ENCODE measurements around the gene RPE.
A peak's percentile ranks its signal among the peaks of the same experiment; 100 is the strongest.

The RPE gene

GRCh38 chr2:209976698-209977385 lies 25.6 kb upstream of the RPE start:
- Histone ChIP-seq H3K56ac (ENCODE audit: low read length) (no peak overlapping the region), H3K27ac (ENCODE audit: low read depth, low read length) (no peak overlapping the region), H3K79me1 (ENCODE audit: low read length) (no peaks in the 10 kb centered on the region), H3K23ac (ENCODE audit: low read length) (no peak overlapping the region), H2AK5ac (ENCODE audit: low read length) (no peak overlapping the region), H2BK5ac (ENCODE audit: low read length) (no peak overlapping the region), H2BK120ac (ENCODE audit: low read depth, low read length) (no peak overlapping the region), H3K4me2 (ENCODE audit: low read length) (no peak overlapping the region), H3K27me3 (ENCODE audit: insufficient read depth, low read length, poor library complexity) (no peaks in the 10 kb centered on the region), H3K36me3 (ENCODE audit: control insufficient read depth, insufficient read depth, low read length) (no peaks in the 10 kb centered on the region), H2BK15ac (replicated peaks; ENCODE audit: low read depth) (no peak overlapping the region), H3K9ac (ENCODE audit: low read length) (no peak overlapping the region), H3K18ac (ENCODE audit: low read length) (no peak overlapping the region), H3K4me1 (ENCODE audit: control insufficient read depth, low read depth, low read length) (no peaks in the 10 kb centered on the region), H3K79me2 (ENCODE audit: control insufficient read depth, insufficient read depth, low read length) (no peaks in the 10 kb centered on the region), H4K8ac (ENCODE audit: low read depth, low read length) (no peak overlapping the region), H3K4me3 (ENCODE audit: low read length) (no peak overlapping the region), H4K5ac (ENCODE audit: low read length) (no peak overlapping the region), H3K4ac (ENCODE audit: low read depth, low read length) (no peak overlapping the region)
- no peak for DNase-seq
- no CpG with 5 or more reads among the region's 9 CpGs for WGBS (ENCODE audit: extremely low coverage, insufficient coverage, low lambda C conversion rate)

- no peak overlapping the region for H2BK15ac ChIP-seq (replicated peaks; ENCODE audit: low read depth)
- no peaks in the 10 kb centered on the region for H3K79me2 ChIP-seq (ENCODE audit: control insufficient read depth, insufficient read depth, low read length)
- H3K4me1 ChIP-seq (ENCODE audit: control insufficient read depth, low read depth, low read length) = no peaks in the 10 kb centered on the region
- H2BK120ac ChIP-seq (ENCODE audit: low read depth, low read length) = no peak overlapping the region
- H3K27me3 ChIP-seq (ENCODE audit: insufficient read depth, low read length, poor library complexity) = no peaks in the 10 kb centered on the region
- H4K5ac ChIP-seq (ENCODE audit: low read length) = no peak overlapping the region
- WGBS (ENCODE audit: extremely low coverage, insufficient coverage, low lambda C conversion rate) = no CpG with 5 or more reads among the region's 2 CpGs
- H2AK5ac ChIP-seq (ENCODE audit: low read length) = no peak overlapping the region
- H3K9ac ChIP-seq (ENCODE audit: low read length) = no peak overlapping the region
- H2BK5ac ChIP-seq (ENCODE audit: low read length) = no peak overlapping the region
- no peaks in the 10 kb centered on the region for H3K36me3 ChIP-seq (ENCODE audit: control insufficient read depth, insufficient read depth, low read length)
- H3K18ac ChIP-seq (ENCODE audit: low read length) = no peak overlapping the region
- no peak overlapping the region for H4K8ac ChIP-seq (ENCODE audit: low read depth, low read length)
- no peak overlapping the region for H3K23ac ChIP-seq (ENCODE audit: low read length)
- H3K79me1 ChIP-seq (ENCODE audit: low read length) = no peaks in the 10 kb centered on the region
- H3K4ac ChIP-seq (ENCODE audit: low read depth, low read length) = no peak overlapping the region
- no peak overlapping the region for H3K27ac ChIP-seq (ENCODE audit: low read depth, low read length)
- peak; percentile 42 for DNase-seq
- no peak overlapping the region for H3K4me3 ChIP-seq (ENCODE audit: low read length)
- H3K56ac ChIP-seq (ENCODE audit: low read length) = no peak overlapping the region
- H3K4me2 ChIP-seq (ENCODE audit: low read length) = no peak overlapping the region
Observed at GRCh38 chr2:209977386-209978239, 24.8 kb upstream of the RPE start.

- no peak for DNase-seq
- Histone ChIP-seq H3K79me1 (ENCODE audit: low read length) (no peaks in the 10 kb centered on the region), H3K9ac (ENCODE audit: low read length) (no peak overlapping the region), H4K8ac (ENCODE audit: low read depth, low read length) (no peak overlapping the region), H3K27me3 (ENCODE audit: insufficient read depth, low read length, poor library complexity) (no peaks in the 10 kb centered on the region), H3K23ac (ENCODE audit: low read length) (no peak overlapping the region), H3K27ac (ENCODE audit: low read depth, low read length) (no peak overlapping the region), H2BK15ac (replicated peaks; ENCODE audit: low read depth) (no peak overlapping the region), H3K4ac (ENCODE audit: low read depth, low read length) (no peak overlapping the region), H3K4me3 (ENCODE audit: low read length) (no peak overlapping the region), H3K56ac (ENCODE audit: low read length) (no peak overlapping the region), H3K36me3 (ENCODE audit: control insufficient read depth, insufficient read depth, low read length) (no peaks in the 10 kb centered on the region), H3K18ac (ENCODE audit: low read length) (no peak overlapping the region), H3K4me2 (ENCODE audit: low read length) (no peak overlapping the region), H2AK5ac (ENCODE audit: low read length) (no peak overlapping the region), H3K79me2 (ENCODE audit: control insufficient read depth, insufficient read depth, low read length) (no peaks in the 10 kb centered on the region), H4K5ac (ENCODE audit: low read length) (no peak overlapping the region), H2BK120ac (ENCODE audit: low read depth, low read length) (no peak overlapping the region), H3K4me1 (ENCODE audit: control insufficient read depth, low read depth, low read length) (peaks cover 5% of the 10 kb centered on the region), H2BK5ac (ENCODE audit: low read length) (no peak overlapping the region)
- WGBS (ENCODE audit: extremely low coverage, insufficient coverage, low lambda C conversion rate) = no CpG with 5 or more reads among the region's 2 CpGs
Observed at GRCh38 chr2:209984291-209984690, 18.1 kb upstream of the RPE start.

GRCh38 chr2:209985874-209986273 lies 16.6 kb upstream of the RPE start:
- Histone ChIP-seq H4K5ac (ENCODE audit: low read length) (no peak overlapping the region), H3K27ac (ENCODE audit: low read depth, low read length) (peak overlapping the region; percentile 58), H3K4me2 (ENCODE audit: low read length) (no peak overlapping the region), H2BK5ac (ENCODE audit: low read length) (no peak overlapping the region), H3K23ac (ENCODE audit: low read length) (no peak overlapping the region), H3K56ac (ENCODE audit: low read length) (no peak overlapping the region), H2BK120ac (ENCODE audit: low read depth, low read length) (peak overlapping the region; percentile 45), H4K8ac (ENCODE audit: low read depth, low read length) (no peak overlapping the region), H3K79me1 (ENCODE audit: low read length) (no peaks in the 10 kb centered on the region), H3K4ac (ENCODE audit: low read depth, low read length) (no peak overlapping the region), H2AK5ac (ENCODE audit: low read length) (no peak overlapping the region), H2BK15ac (replicated peaks; ENCODE audit: low read depth) (no peak overlapping the region), H3K4me1 (ENCODE audit: control insufficient read depth, low read depth, low read length) (peaks cover 5% of the 10 kb centered on the region), H3K18ac (ENCODE audit: low read length) (no peak overlapping the region), H3K36me3 (ENCODE audit: control insufficient read depth, insufficient read depth, low read length) (no peaks in the 10 kb centered on the region), H3K4me3 (ENCODE audit: low read length) (no peak overlapping the region), H3K79me2 (ENCODE audit: control insufficient read depth, insufficient read depth, low read length) (no peaks in the 10 kb centered on the region), H3K27me3 (ENCODE audit: insufficient read depth, low read length, poor library complexity) (no peaks in the 10 kb centered on the region), H3K9ac (ENCODE audit: low read length) (no peak overlapping the region)
- WGBS (ENCODE audit: extremely low coverage, insufficient coverage, low lambda C conversion rate) = no CpG with 5 or more reads among the region's 3 CpGs
- DNase-seq = peak; percentile 62

GRCh38 chr2:209986415-209986814 lies 16.0 kb upstream of the RPE start:
- no peak overlapping the region for H4K5ac ChIP-seq (ENCODE audit: low read length)
- peak overlapping the region; percentile 45 for H2BK120ac ChIP-seq (ENCODE audit: low read depth, low read length)
- no peaks in the 10 kb centered on the region for H3K79me2 ChIP-seq (ENCODE audit: control insufficient read depth, insufficient read depth, low read length)
- H3K27me3 ChIP-seq (ENCODE audit: insufficient read depth, low read length, poor library complexity) = no peaks in the 10 kb centered on the region
- H3K4me1 ChIP-seq (ENCODE audit: control insufficient read depth, low read depth, low read length) = peaks cover 5% of the 10 kb centered on the region
- no peaks in the 10 kb centered on the region for H3K79me1 ChIP-seq (ENCODE audit: low read length)
- no peak overlapping the region for H3K4me2 ChIP-seq (ENCODE audit: low read length)
- H3K27ac ChIP-seq (ENCODE audit: low read depth, low read length) = peak overlapping the region; percentile 58
- H3K9ac ChIP-seq (ENCODE audit: low read length) = no peak overlapping the region
- H2BK5ac ChIP-seq (ENCODE audit: low read length) = peak overlapping the region; percentile 25
- no peak overlapping the region for H2AK5ac ChIP-seq (ENCODE audit: low read length)
- H2BK15ac ChIP-seq (replicated peaks; ENCODE audit: low read depth) = no peak overlapping the region
- H3K4me3 ChIP-seq (ENCODE audit: low read length) = no peak overlapping the region
- H3K23ac ChIP-seq (ENCODE audit: low read length) = no peak overlapping the region
- peak overlapping the region; percentile 35 for H3K56ac ChIP-seq (ENCODE audit: low read length)
- H3K4ac ChIP-seq (ENCODE audit: low read depth, low read length) = no peak overlapping the region
- H3K36me3 ChIP-seq (ENCODE audit: control insufficient read depth, insufficient read depth, low read length) = no peaks in the 10 kb centered on the region
- no peak for DNase-seq
- H4K8ac ChIP-seq (ENCODE audit: low read depth, low read length) = no peak overlapping the region
- no CpG with 5 or more reads among the region's 2 CpGs for WGBS (ENCODE audit: extremely low coverage, insufficient coverage, low lambda C conversion rate)
- no peak overlapping the region for H3K18ac ChIP-seq (ENCODE audit: low read length)

Data from mesendoderm (in vitro differentiated cells).